Measurements from ENCODE around the gene ELF5.

GRCh38 chr11:34562976-34563375, 49.4 kb upstream of the ELF5 start:
- no peak for TF ChIP-seq EZH2 (conservative IDR thresholded peaks at IDR 0.05; ENCODE audit: low read depth, low read length)
- TF ChIP-seq, protein P1, sequence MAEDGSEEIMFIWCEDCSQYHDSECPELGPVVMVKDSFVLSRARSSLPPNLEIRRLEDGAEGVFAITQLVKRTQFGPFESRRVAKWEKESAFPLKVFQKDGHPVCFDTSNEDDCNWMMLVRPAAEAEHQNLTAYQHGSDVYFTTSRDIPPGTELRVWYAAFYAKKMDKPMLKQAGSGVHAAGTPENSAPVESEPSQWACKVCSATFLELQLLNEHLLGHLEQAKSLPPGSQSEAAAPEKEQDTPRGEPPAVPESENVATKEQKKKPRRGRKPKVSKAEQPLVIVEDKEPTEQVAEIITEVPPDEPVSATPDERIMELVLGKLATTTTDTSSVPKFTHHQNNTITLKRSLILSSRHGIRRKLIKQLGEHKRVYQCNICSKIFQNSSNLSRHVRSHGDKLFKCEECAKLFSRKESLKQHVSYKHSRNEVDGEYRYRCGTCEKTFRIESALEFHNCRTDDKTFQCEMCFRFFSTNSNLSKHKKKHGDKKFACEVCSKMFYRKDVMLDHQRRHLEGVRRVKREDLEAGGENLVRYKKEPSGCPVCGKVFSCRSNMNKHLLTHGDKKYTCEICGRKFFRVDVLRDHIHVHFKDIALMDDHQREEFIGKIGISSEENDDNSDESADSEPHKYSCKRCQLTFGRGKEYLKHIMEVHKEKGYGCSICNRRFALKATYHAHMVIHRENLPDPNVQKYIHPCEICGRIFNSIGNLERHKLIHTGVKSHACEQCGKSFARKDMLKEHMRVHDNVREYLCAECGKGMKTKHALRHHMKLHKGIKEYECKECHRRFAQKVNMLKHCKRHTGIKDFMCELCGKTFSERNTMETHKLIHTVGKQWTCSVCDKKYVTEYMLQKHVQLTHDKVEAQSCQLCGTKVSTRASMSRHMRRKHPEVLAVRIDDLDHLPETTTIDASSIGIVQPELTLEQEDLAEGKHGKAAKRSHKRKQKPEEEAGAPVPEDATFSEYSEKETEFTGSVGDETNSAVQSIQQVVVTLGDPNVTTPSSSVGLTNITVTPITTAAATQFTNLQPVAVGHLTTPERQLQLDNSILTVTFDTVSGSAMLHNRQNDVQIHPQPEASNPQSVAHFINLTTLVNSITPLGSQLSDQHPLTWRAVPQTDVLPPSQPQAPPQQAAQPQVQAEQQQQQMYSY (CRISPR knock-in tag; IDR thresholded peaks at IDR 0.05): no peak
- no peak for TF ChIP-seq ZNF766 (CRISPR knock-in tag; IDR thresholded peaks at IDR 0.05; ENCODE audit: borderline replicate concordance)
- no peak for TF ChIP-seq ARID2 (CRISPR knock-in tag; IDR thresholded peaks at IDR 0.05; ENCODE audit: borderline replicate concordance)

All from HepG2 (cell line).